T-cell (primary cell): Measurements from ENCODE around the gene TSPAN9. TPM values are rescaled to one million over a fixed set of nuclear protein-coding genes. Genes with fewer than 3 reads are reported as not detected.

Source experiments
- ATAC-seq, 4 experiments: fragments of 200-7000 bp in 3 of 4; fragments of 150-1000 bp in 1 of 4; cut with Tn5 transposase; replicated peaks in 1 of 4; 1 replicate in 3 of 4; 2 replicates in 1 of 4; pipeline ENCODE4 v1.10.0; 2021; ENCODE audit warnings: moderate library complexity in 3 of 4, mild to moderate bottlenecking in 2 of 4, moderate number of reproducible peaks in 1 of 4
- CTCF ChIA-PET, 2 donors: fragments of 300-600 bp; sonication (Branson Sonifier 250); formaldehyde crosslinking; loops; one replicate each; lab custom pipeline; 2022; ENCODE audit warnings: antibody characterized with exemption in 2 of 2; lab: Charles Lee
- POLR2A ChIA-PET, 2 donors: fragments of 300-600 bp; sonication (Branson Sonifier 250); formaldehyde crosslinking; loops; one replicate each; lab custom pipeline; 2022; ENCODE audit warnings: antibody characterized with exemption in 2 of 2; lab: Charles Lee
- DNase-seq, 35 experiments: peaks; one replicate each; pipeline versions ENCODE4 v3.0.0 to v3.0.0-alpha.2; 2013 to 2023
- H3K27ac ChIP-seq: one replicate; pipeline ENCODE4 v1.5.1; 2013; ENCODE audit warnings: low read length
- H3K27me3 ChIP-seq, 2 experiments: replicated peaks in 1 of 2; 1 replicate in 1 of 2; 2 replicates in 1 of 2; pipeline versions ENCODE4 v1.6.1 to v1.7.0; 2013; ENCODE audit warnings: low read length in 1 of 2, mixed read lengths in 1 of 2; ENCODE audit not compliant: control insufficient read depth in 2 of 2, insufficient read depth in 2 of 2; ENCODE audit errors: extremely low read depth in 1 of 2
- H3K36me3 ChIP-seq, 2 donors: 1 replicate in 1 of 2; 2 replicates in 1 of 2; pipeline versions ENCODE4 v1.6.1 to v1.7.0; 2013; ENCODE audit warnings: low read length in 1 of 2; ENCODE audit not compliant: control insufficient read depth in 2 of 2, insufficient read depth in 1 of 2; ENCODE audit errors: extremely low read depth in 1 of 2
- H3K4me1 ChIP-seq, 2 experiments: 1 replicate in 1 of 2; 2 replicates in 1 of 2; pipeline versions ENCODE4 v1.6.1 to v1.7.0; 2013; ENCODE audit warnings: low read length in 2 of 2, mixed read lengths in 1 of 2; ENCODE audit not compliant: insufficient read depth in 2 of 2, control insufficient read depth in 1 of 2; ENCODE audit errors: extremely low read depth in 1 of 2
- H3K4me3 ChIP-seq, 2 donors: 1 replicate in 1 of 2; 2 replicates in 1 of 2; pipeline versions ENCODE4 v1.5.1 to v1.7.0; 2013; ENCODE audit warnings: mild to moderate bottlenecking in 2 of 2, low read length in 1 of 2, moderate library complexity in 1 of 2; ENCODE audit not compliant: control insufficient read depth in 1 of 2; ENCODE audit errors: extremely low read depth in 1 of 2
- H3K9me3 ChIP-seq: 2 replicates; pipeline ENCODE4 v1.7.0; 2013
- H3K27ac Mint-ChIP-seq, 2 donors: one replicate each; pipeline ENCODE4 v1.8.0; 2020 to 2021; ENCODE audit warnings: mild to moderate bottlenecking in 2 of 2, mixed read lengths in 2 of 2
- H3K27me3 Mint-ChIP-seq, 2 donors: one replicate each; pipeline ENCODE4 v1.8.0; 2021 to 2022; ENCODE audit warnings: mixed read lengths in 2 of 2
- H3K36me3 Mint-ChIP-seq: one replicate; pipeline ENCODE4 v1.8.0; 2021; ENCODE audit warnings: mixed read lengths
- H3K4me1 Mint-ChIP-seq, 3 donors: one replicate each; pipeline ENCODE4 v1.8.0; 2020 to 2022; ENCODE audit warnings: mixed read lengths in 3 of 3, mild to moderate bottlenecking in 1 of 3
- H3K4me3 Mint-ChIP-seq, 3 donors: one replicate each; pipeline ENCODE4 v1.8.0; 2020 to 2022; ENCODE audit warnings: mild to moderate bottlenecking in 3 of 3, mixed read lengths in 3 of 3, moderate library complexity in 3 of 3
- H3K9me3 Mint-ChIP-seq, 3 donors: one replicate each; pipeline ENCODE4 v1.8.0; 2020 to 2022; ENCODE audit warnings: mixed read lengths in 3 of 3
- WGBS: methylation state at CpG from one replicate; pipeline ENCODE4 v1.1.5; 2013; ENCODE audit warnings: missing lambda C conversion rate; ENCODE audit not compliant: insufficient coverage; 5-methylcytosine and 5-hydroxymethylcytosine counted together
- total RNA-seq, 35 experiments: library from RNA in 6 of 35; stranded (reverse) in 6 of 35; fragments of 120-200 nt in 1 of 35; gene quantifications; one replicate each; pipeline versions ENCODE4 v1.2.1 to v1.2.4 and lab custom pipeline; 2013 to 2026

TSPAN9 gene
- total RNA-seq, 5 donors from 2014 or later (not counting 1 experiment from before 2014, with no cell fraction given), result 0.56 to 1.1 (median 0.70) TPM

- Mint-ChIP-seq H3K36me3 (no peaks in the 10 kb centered on the region), H3K4me3 (no peak overlapping the region), H3K9me3 (no peaks in the 10 kb centered on the region), H3K27ac (no peak overlapping the region), H3K27me3 (peaks cover 13 to 24% of the 10 kb centered on the region in 2 donors), H3K4me1 (no peaks in the 10 kb centered on the region)
- POLR2A ChIA-PET, result no interaction called here
- no peaks in the 10 kb centered on the region for H3K4me1 ChIP-seq
- H3K36me3 ChIP-seq, result no peaks in the 10 kb centered on the region
- no peak overlapping the region for H3K27ac ChIP-seq
- H3K27me3 ChIP-seq, result peaks cover 0 to 22% of the 10 kb centered on the region in 2 experiments
- H3K9me3 ChIP-seq, result no peaks in the 10 kb centered on the region
- ATAC-seq (no peak), DNase-seq (no peak)
- CTCF ChIA-PET, result interaction anchor here (2.0 to 2.3 kb wide), 2 partner anchors 15 kb away, joined by 7 to 9 read pairs; no protein-coding TSS in a partner anchor
- 49% methylated on average over 7 of the region's 11 CpGs for WGBS
- no peak overlapping the region for H3K4me3 ChIP-seq
Observed at GRCh38 chr12:3315201-3315661, 238.1 kb downstream of the TSPAN9 start.

DNA sequence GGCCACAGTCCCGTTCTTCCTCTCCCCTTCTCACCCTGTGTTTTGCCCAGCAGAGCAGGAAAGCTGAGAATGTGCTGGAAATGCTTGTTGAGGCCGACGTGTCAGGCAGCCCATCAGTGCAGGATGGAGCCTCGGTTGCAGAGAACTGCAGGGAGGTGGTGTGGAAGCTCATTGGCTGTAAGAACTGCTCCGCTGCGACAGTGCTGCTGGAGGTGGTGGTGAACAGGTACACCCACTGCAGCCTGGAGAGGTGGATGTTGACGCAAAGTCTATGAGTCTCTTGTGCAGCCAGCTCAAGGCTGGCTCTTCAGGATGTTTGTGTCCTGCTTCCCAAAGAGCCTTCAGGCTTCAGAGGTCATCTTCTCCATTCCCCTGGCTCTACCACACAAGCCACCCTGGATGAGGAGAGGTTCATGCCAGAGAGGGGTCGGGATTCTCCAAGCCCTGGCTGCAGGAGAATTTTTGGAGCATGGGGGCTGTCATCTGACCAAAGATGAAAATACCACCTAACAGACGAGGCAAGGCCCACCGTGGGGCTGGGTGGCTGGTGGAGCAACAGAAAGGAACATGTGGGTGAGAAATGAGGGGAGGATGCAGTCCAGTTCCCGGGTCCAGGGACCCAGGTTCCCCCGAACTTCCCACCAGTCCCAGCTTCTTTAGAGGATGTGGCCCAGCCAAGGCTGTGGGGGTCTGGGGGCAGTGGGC, 239.7 kb downstream of the TSPAN9 start:
- CTCF ChIA-PET, result interaction anchor here in 1 of 2 donors (1.0 kb wide), 1 partner anchor 17 kb away, joined by 3 read pairs; no protein-coding TSS in a partner anchor
- WGBS, result 71% methylated on average over 9 of the region's 12 CpGs
- POLR2A ChIA-PET, result no interaction called here

DNA sequence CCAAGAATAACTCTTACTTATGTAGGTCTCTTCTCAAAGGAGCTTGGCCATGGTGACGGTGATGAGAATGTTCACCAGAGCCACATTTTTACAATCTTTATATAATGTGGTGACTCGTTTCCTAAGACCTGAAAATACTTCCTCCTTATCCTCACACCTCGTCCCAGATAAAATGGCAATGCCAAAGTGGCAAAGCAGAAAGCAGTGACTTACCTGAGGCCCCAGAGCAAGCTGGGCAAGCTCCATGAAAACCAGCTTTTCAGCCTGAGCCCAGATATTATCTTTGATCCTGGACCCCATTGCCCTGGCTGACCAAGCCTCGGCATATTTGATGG, 240.3 kb downstream of the TSPAN9 start:
- WGBS, result 20% methylated on average over 1 of the region's 4 CpGs

More for the DNA sequence above, 239.7 kb downstream of the TSPAN9 start:
- no peak overlapping the region for H3K4me3 ChIP-seq
- Mint-ChIP-seq H3K27me3 (peaks cover 10 to 19% of the 10 kb centered on the region in 2 donors), H3K4me3 (no peak overlapping the region), H3K27ac (no peak overlapping the region), H3K36me3 (no peaks in the 10 kb centered on the region), H3K9me3 (no peaks in the 10 kb centered on the region), H3K4me1 (no peaks in the 10 kb centered on the region)
- DNase-seq (no peak), ATAC-seq (no peak)
- no peaks in the 10 kb centered on the region for H3K4me1 ChIP-seq
- peaks cover 0 to 24% of the 10 kb centered on the region in 2 experiments for H3K27me3 ChIP-seq
- H3K9me3 ChIP-seq, result no peaks in the 10 kb centered on the region
- H3K27ac ChIP-seq, result no peak overlapping the region
- no peaks in the 10 kb centered on the region for H3K36me3 ChIP-seq

GRCh38 chr12:3317841-3318501, 240.8 kb downstream of the TSPAN9 start:
- H3K4me1 Mint-ChIP-seq, result no peaks in the 10 kb centered on the region
- Histone ChIP-seq H3K27me3 (peaks cover 0 to 21% of the 10 kb centered on the region in 2 experiments), H3K36me3 (no peaks in the 10 kb centered on the region), H3K9me3 (no peaks in the 10 kb centered on the region), H3K4me3 (no peak overlapping the region), H3K27ac (no peak overlapping the region), H3K4me1 (no peaks in the 10 kb centered on the region)
- no peak overlapping the region for H3K4me3 Mint-ChIP-seq
- H3K27me3 Mint-ChIP-seq, result peaks cover 13 to 22% of the 10 kb centered on the region in 2 donors
- CTCF ChIA-PET, result interaction anchor here in 1 of 2 donors (1.0 kb wide), 1 partner anchor 18 kb away, joined by 3 read pairs; no protein-coding TSS in a partner anchor
- POLR2A ChIA-PET, result no interaction called here
- H3K36me3 Mint-ChIP-seq, result no peaks in the 10 kb centered on the region
- no peak for ATAC-seq
- H3K9me3 Mint-ChIP-seq, result no peaks in the 10 kb centered on the region
- DNase-seq, result no peak
- H3K27ac Mint-ChIP-seq, result no peak overlapping the region
- 74% methylated on average over 5 of the region's 13 CpGs for WGBS

More for the DNA sequence above, 240.3 kb downstream of the TSPAN9 start:
- DNase-seq (no peak), ATAC-seq (no peak)
- no peaks in the 10 kb centered on the region for H3K36me3 Mint-ChIP-seq
- CTCF ChIA-PET, result interaction anchor here in 1 of 2 donors (1.0 kb wide), 1 partner anchor 18 kb away, joined by 3 read pairs; no protein-coding TSS in a partner anchor
- Histone ChIP-seq H3K9me3 (no peaks in the 10 kb centered on the region), H3K4me3 (no peak overlapping the region), H3K36me3 (no peaks in the 10 kb centered on the region), H3K27ac (no peak overlapping the region), H3K27me3 (peaks cover 0 to 21% of the 10 kb centered on the region in 2 experiments), H3K4me1 (no peaks in the 10 kb centered on the region)
- H3K27ac Mint-ChIP-seq, result no peak overlapping the region
- no peaks in the 10 kb centered on the region for H3K4me1 Mint-ChIP-seq
- POLR2A ChIA-PET, result no interaction called here
- no peaks in the 10 kb centered on the region for H3K9me3 Mint-ChIP-seq
- H3K4me3 Mint-ChIP-seq, result no peak overlapping the region
- peaks cover 13 to 22% of the 10 kb centered on the region in 2 donors for H3K27me3 Mint-ChIP-seq

DNA sequence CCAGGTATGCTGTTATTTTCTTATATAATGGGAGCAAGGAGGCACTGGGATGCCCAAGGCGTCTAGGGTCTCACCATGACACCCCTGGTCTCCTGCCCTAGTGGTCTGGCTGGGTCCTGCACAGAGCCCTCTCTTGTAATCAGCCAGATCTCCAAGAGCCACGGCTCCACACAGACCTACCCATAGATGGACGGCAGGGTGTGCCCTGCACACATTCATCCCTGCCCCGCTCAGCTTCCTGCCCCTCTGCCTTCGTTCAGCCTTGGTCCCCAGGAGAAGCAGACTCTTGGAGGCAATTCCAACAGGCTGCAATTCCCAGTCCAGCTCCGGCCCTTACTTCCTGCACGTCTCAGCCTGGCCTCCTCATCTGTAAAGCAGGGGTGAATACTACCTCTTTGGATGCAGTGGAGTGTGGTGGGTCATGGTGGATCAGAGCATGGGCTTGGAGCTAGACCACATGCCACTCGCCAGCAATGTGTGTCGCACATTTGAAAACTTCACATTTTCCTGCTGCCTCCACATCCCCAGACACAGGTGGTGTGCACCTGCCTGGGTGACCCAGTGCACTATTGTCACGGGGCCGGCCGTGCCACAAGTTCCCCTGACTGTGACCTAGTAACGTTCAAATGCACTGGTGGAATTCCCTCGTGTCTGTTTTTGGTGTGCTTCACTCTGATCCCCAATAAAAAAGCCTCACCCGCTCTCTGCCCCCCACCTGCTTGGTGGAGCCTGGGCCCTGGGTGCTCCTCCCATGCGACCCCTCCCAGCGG, 242.7 kb downstream of the TSPAN9 start:
- CTCF ChIA-PET, result interaction anchor here in 1 of 2 donors (0.8 kb wide), 1 partner anchor 20 kb away, joined by 4 read pairs; no protein-coding TSS in a partner anchor

More for the DNA sequence above, 242.7 kb downstream of the TSPAN9 start:
- Mint-ChIP-seq H3K9me3 (no peaks in the 10 kb centered on the region), H3K36me3 (no peaks in the 10 kb centered on the region), H3K27ac (no peak overlapping the region), H3K4me1 (no peaks in the 10 kb centered on the region), H3K27me3 (peaks cover 8 to 11% of the 10 kb centered on the region in 2 donors), H3K4me3 (no peak overlapping the region)
- DNase-seq, result no peak
- POLR2A ChIA-PET, result no interaction called here
- 70% methylated on average over 12 of the region's 17 CpGs for WGBS
- H3K27me3 ChIP-seq, result peaks cover 0 to 24% of the 10 kb centered on the region in 2 experiments
- no peaks in the 10 kb centered on the region for H3K4me1 ChIP-seq
- H3K9me3 ChIP-seq, result no peaks in the 10 kb centered on the region
- ATAC-seq, result no peak
- no peak overlapping the region for H3K4me3 ChIP-seq
- no peaks in the 10 kb centered on the region for H3K36me3 ChIP-seq
- no peak overlapping the region for H3K27ac ChIP-seq
